Measurements from ENCODE around the gene ABHD12.

The ABHD12 gene

DNA sequence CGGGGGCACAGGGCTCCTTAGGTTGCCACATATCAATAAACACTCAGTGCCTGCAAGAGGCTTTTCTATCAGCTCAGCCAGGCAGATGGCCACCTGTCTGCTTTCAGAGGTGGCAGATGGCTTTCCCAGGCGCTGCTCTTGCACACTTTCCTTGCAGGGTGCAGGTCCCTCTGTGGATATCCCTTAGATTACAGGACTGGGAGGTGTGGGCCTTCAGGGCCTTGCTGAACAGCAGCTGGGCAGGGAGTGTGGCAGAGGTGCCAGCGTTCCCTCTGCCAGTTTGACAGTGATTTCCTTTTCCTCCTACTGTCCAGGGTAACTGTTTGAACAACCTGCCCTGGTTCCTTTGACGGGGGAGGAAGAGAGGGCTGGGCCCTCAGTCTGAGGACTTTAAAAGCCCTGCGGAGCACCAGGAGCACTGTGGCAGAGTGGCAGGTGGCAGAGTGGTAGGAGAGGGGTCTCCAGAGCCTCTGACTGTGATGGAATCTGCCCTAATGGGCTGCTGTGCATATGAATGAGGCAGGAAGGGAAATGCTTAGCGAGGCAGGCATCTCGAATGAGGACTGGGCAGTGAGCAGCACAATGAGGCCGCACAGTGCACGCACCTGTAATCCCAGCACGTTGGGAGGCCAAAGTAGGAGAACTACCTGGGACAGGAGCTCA, 34.2 kb downstream of the ABHD12 start:
- H3K36me3 ChIP-seq (ENCODE audit: control insufficient read depth in 2 of 2, insufficient read depth in 2 of 2, low read length in 2 of 2): no peaks in the 10 kb centered on the region
- H3K27me3 ChIP-seq (ENCODE audit: control insufficient read depth in 2 of 2, insufficient read depth in 2 of 2, low read length in 2 of 2): no peaks in the 10 kb centered on the region
- peaks cover 7 to 17% of the 10 kb centered on the region in 2 donors for H3K4me1 ChIP-seq (ENCODE audit: control insufficient read depth in 2 of 2, insufficient read depth in 2 of 2, low read length in 2 of 2)
- H3K9me3 ChIP-seq (ENCODE audit: control insufficient read depth in 2 of 2, low read length in 2 of 2): no peaks in the 10 kb centered on the region
- H3K4me3 ChIP-seq (ENCODE audit: low read length in 2 of 2): no peak overlapping the region
- no peak overlapping the region for H3K27ac ChIP-seq (ENCODE audit: low read depth in 2 of 2, low read length in 2 of 2)
- peak overlapping the region in 1 of 2 donors; percentile 12 for H3K9ac ChIP-seq (ENCODE audit: low read depth in 1 of 2, low read length in 2 of 2)

DNA sequence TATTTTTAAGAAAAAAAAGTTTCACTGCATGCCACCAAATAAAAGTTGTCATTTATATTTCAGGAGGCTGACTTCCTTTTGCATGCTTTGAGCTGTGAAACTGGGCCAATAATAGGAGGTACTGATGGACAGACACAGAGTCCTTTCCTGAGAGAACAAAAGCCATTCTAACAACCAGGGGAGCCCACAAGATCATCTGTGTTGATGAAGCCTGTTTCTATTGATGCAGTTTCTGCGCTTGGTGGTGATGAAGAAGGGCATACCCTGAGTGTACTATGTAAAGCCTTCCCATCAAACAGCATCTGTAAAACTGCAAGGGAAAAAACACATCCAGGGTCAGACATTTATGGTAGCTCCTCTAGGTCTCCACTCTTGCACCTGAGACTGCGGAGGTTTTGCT, 34.8 kb downstream of the ABHD12 start:
- Histone ChIP-seq H3K27me3 (ENCODE audit: control insufficient read depth in 2 of 2, insufficient read depth in 2 of 2, low read length in 2 of 2) (no peaks in the 10 kb centered on the region), H3K36me3 (ENCODE audit: control insufficient read depth in 2 of 2, insufficient read depth in 2 of 2, low read length in 2 of 2) (no peaks in the 10 kb centered on the region), H3K4me3 (ENCODE audit: low read length in 2 of 2) (no peak overlapping the region), H3K9me3 (ENCODE audit: control insufficient read depth in 2 of 2, low read length in 2 of 2) (no peaks in the 10 kb centered on the region), H3K27ac (ENCODE audit: low read depth in 2 of 2, low read length in 2 of 2) (no peak overlapping the region), H3K4me1 (ENCODE audit: control insufficient read depth in 2 of 2, insufficient read depth in 2 of 2, low read length in 2 of 2) (peaks cover 7 to 17% of the 10 kb centered on the region in 2 donors), H3K9ac (ENCODE audit: low read depth in 1 of 2, low read length in 2 of 2) (no peak overlapping the region)

GRCh38 chr20:25355011-25355595, 35.5 kb downstream of the ABHD12 start:
- Histone ChIP-seq H3K9ac (ENCODE audit: low read depth in 1 of 2, low read length in 2 of 2) (no peak overlapping the region), H3K27ac (ENCODE audit: low read depth in 2 of 2, low read length in 2 of 2) (no peak overlapping the region), H3K4me3 (ENCODE audit: low read length in 2 of 2) (no peak overlapping the region), H3K36me3 (ENCODE audit: control insufficient read depth in 2 of 2, insufficient read depth in 2 of 2, low read length in 2 of 2) (no peaks in the 10 kb centered on the region), H3K27me3 (ENCODE audit: control insufficient read depth in 2 of 2, insufficient read depth in 2 of 2, low read length in 2 of 2) (no peaks in the 10 kb centered on the region), H3K4me1 (ENCODE audit: control insufficient read depth in 2 of 2, insufficient read depth in 2 of 2, low read length in 2 of 2) (peaks cover 7 to 17% of the 10 kb centered on the region in 2 donors), H3K9me3 (ENCODE audit: control insufficient read depth in 2 of 2, low read length in 2 of 2) (no peaks in the 10 kb centered on the region)

GRCh38 chr20:25353747-25354705, 36.6 kb downstream of the ABHD12 start:
- no peaks in the 10 kb centered on the region for H3K27me3 ChIP-seq (ENCODE audit: control insufficient read depth in 2 of 2, insufficient read depth in 2 of 2, low read length in 2 of 2)
- no peak overlapping the region for H3K4me3 ChIP-seq (ENCODE audit: low read length in 2 of 2)
- no peaks in the 10 kb centered on the region for H3K36me3 ChIP-seq (ENCODE audit: control insufficient read depth in 2 of 2, insufficient read depth in 2 of 2, low read length in 2 of 2)
- H3K27ac ChIP-seq (ENCODE audit: low read depth in 2 of 2, low read length in 2 of 2): no peak overlapping the region
- H3K9me3 ChIP-seq (ENCODE audit: control insufficient read depth in 2 of 2, low read length in 2 of 2): no peaks in the 10 kb centered on the region
- no peak overlapping the region for H3K9ac ChIP-seq (ENCODE audit: low read depth in 1 of 2, low read length in 2 of 2)
- H3K4me1 ChIP-seq (ENCODE audit: control insufficient read depth in 2 of 2, insufficient read depth in 2 of 2, low read length in 2 of 2): peaks cover 7 to 17% of the 10 kb centered on the region in 2 donors

GRCh38 chr20:25353353-25353746, 37.3 kb downstream of the ABHD12 start:
- H3K4me3 ChIP-seq (ENCODE audit: low read length in 2 of 2): no peak overlapping the region
- H3K9ac ChIP-seq (ENCODE audit: low read depth in 1 of 2, low read length in 2 of 2): no peak overlapping the region
- H3K36me3 ChIP-seq (ENCODE audit: control insufficient read depth in 2 of 2, insufficient read depth in 2 of 2, low read length in 2 of 2): no peaks in the 10 kb centered on the region
- H3K4me1 ChIP-seq (ENCODE audit: control insufficient read depth in 2 of 2, insufficient read depth in 2 of 2, low read length in 2 of 2): peaks cover 7 to 17% of the 10 kb centered on the region in 2 donors
- no peaks in the 10 kb centered on the region for H3K27me3 ChIP-seq (ENCODE audit: control insufficient read depth in 2 of 2, insufficient read depth in 2 of 2, low read length in 2 of 2)
- H3K27ac ChIP-seq (ENCODE audit: low read depth in 2 of 2, low read length in 2 of 2): no peak overlapping the region
- H3K9me3 ChIP-seq (ENCODE audit: control insufficient read depth in 2 of 2, low read length in 2 of 2): no peaks in the 10 kb centered on the region

GRCh38 chr20:25352746-25353145, 37.9 kb downstream of the ABHD12 start:
- Histone ChIP-seq H3K4me3 (ENCODE audit: low read length in 2 of 2) (no peak overlapping the region), H3K27me3 (ENCODE audit: control insufficient read depth in 2 of 2, insufficient read depth in 2 of 2, low read length in 2 of 2) (no peaks in the 10 kb centered on the region), H3K9ac (ENCODE audit: low read depth in 1 of 2, low read length in 2 of 2) (no peak overlapping the region), H3K27ac (ENCODE audit: low read depth in 2 of 2, low read length in 2 of 2) (no peak overlapping the region), H3K36me3 (ENCODE audit: control insufficient read depth in 2 of 2, insufficient read depth in 2 of 2, low read length in 2 of 2) (no peaks in the 10 kb centered on the region), H3K4me1 (ENCODE audit: control insufficient read depth in 2 of 2, insufficient read depth in 2 of 2, low read length in 2 of 2) (peaks cover 7 to 17% of the 10 kb centered on the region in 2 donors), H3K9me3 (ENCODE audit: control insufficient read depth in 2 of 2, low read length in 2 of 2) (no peaks in the 10 kb centered on the region)

DNA sequence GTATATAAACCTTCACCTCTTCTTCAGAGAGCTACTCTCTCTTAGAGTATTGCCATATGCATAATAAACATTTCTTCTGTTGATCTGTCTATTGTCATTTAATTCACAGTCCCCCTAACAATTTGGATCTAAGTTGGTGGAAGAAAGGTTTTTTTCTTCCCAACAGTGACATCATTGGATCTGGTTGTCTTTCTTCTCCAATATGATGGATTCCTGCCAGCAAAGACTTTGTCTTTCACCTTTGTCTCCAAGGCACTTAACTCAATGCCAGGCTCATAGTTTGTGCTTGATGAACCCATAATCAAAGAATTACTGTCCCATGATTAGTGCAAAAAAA, 39.6 kb downstream of the ABHD12 start:
- Histone ChIP-seq H3K36me3 (ENCODE audit: control insufficient read depth in 2 of 2, insufficient read depth in 2 of 2, low read length in 2 of 2) (no peaks in the 10 kb centered on the region), H3K27ac (ENCODE audit: low read depth in 2 of 2, low read length in 2 of 2) (no peak overlapping the region), H3K9me3 (ENCODE audit: control insufficient read depth in 2 of 2, low read length in 2 of 2) (no peaks in the 10 kb centered on the region), H3K9ac (ENCODE audit: low read depth in 1 of 2, low read length in 2 of 2) (no peak overlapping the region), H3K27me3 (ENCODE audit: control insufficient read depth in 2 of 2, insufficient read depth in 2 of 2, low read length in 2 of 2) (no peaks in the 10 kb centered on the region), H3K4me1 (ENCODE audit: control insufficient read depth in 2 of 2, insufficient read depth in 2 of 2, low read length in 2 of 2) (peaks cover 7 to 11% of the 10 kb centered on the region in 2 donors), H3K4me3 (ENCODE audit: low read length in 2 of 2) (no peak overlapping the region)

GRCh38 chr20:25346349-25346748, 44.3 kb downstream of the ABHD12 start:
- H3K4me3 ChIP-seq (ENCODE audit: low read length in 2 of 2): no peak overlapping the region

DNA sequence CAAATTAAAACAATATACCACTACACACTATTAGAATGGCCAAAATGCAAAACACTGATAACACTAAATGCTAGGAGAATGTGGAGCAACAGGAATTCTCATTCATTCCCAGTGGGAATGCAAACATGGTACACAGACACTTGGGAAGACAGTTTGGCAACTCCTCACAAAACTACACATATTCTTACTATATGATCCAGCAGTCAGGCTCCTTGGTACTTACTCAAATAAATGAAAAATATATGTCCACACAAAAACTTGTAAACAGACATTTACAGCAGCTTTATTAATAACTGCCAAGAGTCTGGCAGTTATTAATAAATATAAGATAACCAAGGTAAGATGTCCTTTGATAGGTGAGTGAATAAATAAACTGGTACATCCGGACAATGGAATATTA, 44.9 kb downstream of the ABHD12 start:
- no peak overlapping the region for H3K9ac ChIP-seq (ENCODE audit: low read depth in 1 of 2, low read length in 2 of 2)
- no peaks in the 10 kb centered on the region for H3K27me3 ChIP-seq (ENCODE audit: control insufficient read depth in 2 of 2, insufficient read depth in 2 of 2, low read length in 2 of 2)
- no peaks in the 10 kb centered on the region for H3K36me3 ChIP-seq (ENCODE audit: control insufficient read depth in 2 of 2, insufficient read depth in 2 of 2, low read length in 2 of 2)
- H3K9me3 ChIP-seq (ENCODE audit: control insufficient read depth in 2 of 2, low read length in 2 of 2): no peaks in the 10 kb centered on the region
- H3K4me3 ChIP-seq (ENCODE audit: low read length in 2 of 2): no peak overlapping the region
- no peaks in the 10 kb centered on the region for H3K4me1 ChIP-seq (ENCODE audit: control insufficient read depth in 2 of 2, insufficient read depth in 2 of 2, low read length in 2 of 2)
- H3K27ac ChIP-seq (ENCODE audit: low read depth in 2 of 2, low read length in 2 of 2): no peak overlapping the region

More at GRCh38 chr20:25346349-25346748, 44.3 kb downstream of the ABHD12 start:
- Histone ChIP-seq H3K9ac (ENCODE audit: low read depth in 1 of 2, low read length in 2 of 2) (no peak overlapping the region), H3K27ac (ENCODE audit: low read depth in 2 of 2, low read length in 2 of 2) (no peak overlapping the region), H3K36me3 (ENCODE audit: control insufficient read depth in 2 of 2, insufficient read depth in 2 of 2, low read length in 2 of 2) (no peaks in the 10 kb centered on the region), H3K27me3 (ENCODE audit: control insufficient read depth in 2 of 2, insufficient read depth in 2 of 2, low read length in 2 of 2) (no peaks in the 10 kb centered on the region), H3K4me1 (ENCODE audit: control insufficient read depth in 2 of 2, insufficient read depth in 2 of 2, low read length in 2 of 2) (no peaks in the 10 kb centered on the region), H3K9me3 (ENCODE audit: control insufficient read depth in 2 of 2, low read length in 2 of 2) (no peaks in the 10 kb centered on the region)

- Histone ChIP-seq H3K4me3 (ENCODE audit: low read length in 2 of 2) (no peak overlapping the region), H3K27ac (ENCODE audit: low read depth in 2 of 2, low read length in 2 of 2) (no peak overlapping the region), H3K9ac (ENCODE audit: low read depth in 1 of 2, low read length in 2 of 2) (no peak overlapping the region), H3K4me1 (ENCODE audit: control insufficient read depth in 2 of 2, insufficient read depth in 2 of 2, low read length in 2 of 2) (peaks cover 2% of the 10 kb centered on the region in 2 donors), H3K36me3 (ENCODE audit: control insufficient read depth in 2 of 2, insufficient read depth in 2 of 2, low read length in 2 of 2) (no peaks in the 10 kb centered on the region), H3K27me3 (ENCODE audit: control insufficient read depth in 2 of 2, insufficient read depth in 2 of 2, low read length in 2 of 2) (no peaks in the 10 kb centered on the region), H3K9me3 (ENCODE audit: control insufficient read depth in 2 of 2, low read length in 2 of 2) (no peaks in the 10 kb centered on the region)
These were observed 46.0 kb downstream of the ABHD12 start for GRCh38 chr20:25344634-25345033.
